Spleen (tissue), 11 donors: ENCODE measurements around the gene SSBP2. TPM values are rescaled to one million over a fixed set of nuclear protein-coding genes. Genes with fewer than 3 reads are reported as not detected.

Experiments
- DNase-seq: peaks from one replicate; pipeline ENCODE4 v3.0.0-alpha.2; 2020
- H3K27ac ChIP-seq, 8 donors: fragments of 200-600 bp; sonication (generic) in 7 of 8; 1 replicate in 4 of 8; 2 replicates in 4 of 8; pipeline versions ENCODE4 v1.5.0 to v1.8.0; 2016 to 2021; ENCODE audit warnings: inconsistent platforms in 4 of 8, mild to moderate bottlenecking in 4 of 8, moderate library complexity in 1 of 8
- H3K27me3 ChIP-seq, 7 donors: fragments of 200-600 bp; sonication (generic) in 6 of 7; replicated peaks in 1 of 7; 1 replicate in 4 of 7; 2 replicates in 3 of 7; pipeline versions ENCODE4 v1.5.0 to v1.8.0; 2016 to 2021; ENCODE audit warnings: inconsistent platforms in 3 of 7, mild to moderate bottlenecking in 1 of 7
- H3K36me3 ChIP-seq, 6 donors: fragments of 200-600 bp; sonication (generic) in 5 of 6; 1 replicate in 4 of 6; 2 replicates in 2 of 6; pipeline versions ENCODE4 v1.5.0 to v1.8.0; 2016 to 2021; ENCODE audit warnings: inconsistent platforms in 2 of 6
- H3K4me1 ChIP-seq, 6 donors: fragments of 200-600 bp; sonication (generic) in 5 of 6; 1 replicate in 3 of 6; 2 replicates in 3 of 6; pipeline versions ENCODE4 v1.5.0 to v1.8.0; 2016 to 2021; ENCODE audit warnings: inconsistent platforms in 3 of 6
- H3K4me3 ChIP-seq, 8 donors: fragments of 200-600 bp; sonication (generic) in 7 of 8; 1 replicate in 4 of 8; 2 replicates in 4 of 8; pipeline versions ENCODE4 v1.5.0 to v1.8.0; 2016 to 2021; ENCODE audit warnings: inconsistent platforms in 4 of 8, mild to moderate bottlenecking in 4 of 8, moderate library complexity in 2 of 8
- H3K9me3 ChIP-seq, 8 donors: fragments of 200-600 bp; sonication (generic) in 7 of 8; 1 replicate in 4 of 8; 2 replicates in 4 of 8; pipeline versions ENCODE4 v1.5.0 to v1.8.0; 2016 to 2021; ENCODE audit warnings: inconsistent platforms in 4 of 8
- CTCF ChIP-seq, 11 experiments: fragments of 200-600 bp in 7 of 11; fragments of 450-650 bp in 4 of 11; sonication (generic) in 4 of 11; IDR thresholded peaks in 8 of 11; conservative IDR thresholded peaks in 3 of 11; 1 replicate in 7 of 11; 2 replicates in 4 of 11; pipeline versions ENCODE4 v1.4.0 to v1.8.0; 2016 to 2021; ENCODE audit warnings: antibody characterized with exemption in 11 of 11, inconsistent platforms in 4 of 11, mild to moderate bottlenecking in 1 of 11
- POLR2A ChIP-seq, 3 donors: fragments of 450-650 bp; IDR thresholded peaks; one replicate each; pipeline ENCODE4 v1.5.1; 2017; ENCODE audit warnings: antibody characterized with exemption in 3 of 3, mild to moderate bottlenecking in 1 of 3
- POLR2AphosphoS5 ChIP-seq, 3 donors: sonication (generic); formaldehyde crosslinking; IDR thresholded peaks; one replicate each; pipeline ENCODE4 v1.5.1; 2017; ENCODE audit warnings: antibody characterized with exemption in 3 of 3
- WGBS, 5 donors: extraction: QIAGEN DNeasy Blood & Tissue Kit in 3 of 5; methylation state at CpG; one replicate each; pipeline versions ENCODE4 v1.1.5 to v1.1.7; 2013 to 2018; 5-methylcytosine and 5-hydroxymethylcytosine counted together
- intact Hi-C: fragments of 100-400 bp; cut with DNase I; formaldehyde crosslinking; loops from one replicate; pipeline ENCODE4 v1.15.0; 2023; ENCODE audit warnings: low total_unique reads
- polyA plus RNA-seq, 3 donors: library from polyadenylated mRNA; stranded (reverse); fragments of 200-250 nt; gene quantifications; one replicate each; pipeline ENCODE4 v1.2.1, GENCODE V29; 2013
- total RNA-seq, 7 donors: library from RNA; depleted of rRNA in 3 of 7; stranded (reverse); fragments of >200 nt in 3 of 7; fragmentation: NEBNext Ultra II Directional in 4 of 7; extraction: Animal tissue kit (Norgen Biotek cat#: 25700) in 4 of 7; gene quantifications; one replicate each; pipeline versions ENCODE4 v1.1.0 to v1.2.1, GENCODE V29; 2016 to 2021
- donor health status: healthy with polysubstance abuse.
- donor health status: DM: no; HTN: no; CAD: no; lungs with moderate emphysema.
- donor health status: DM: no; HTN: no; CAD: no.
- donor health status: Bipolar disorder and iron deficiency.
- donor health status: healthy.
- donor health status: DM: no; HTN: no; CAD: no.
- donor health status: DM: yes; HTN: yes; CAD: no.

Gene SSBP2
- total and polyA plus RNA-seq, 10 donors = 12.2 to 40.8 (median 29.6) TPM

DNA sequence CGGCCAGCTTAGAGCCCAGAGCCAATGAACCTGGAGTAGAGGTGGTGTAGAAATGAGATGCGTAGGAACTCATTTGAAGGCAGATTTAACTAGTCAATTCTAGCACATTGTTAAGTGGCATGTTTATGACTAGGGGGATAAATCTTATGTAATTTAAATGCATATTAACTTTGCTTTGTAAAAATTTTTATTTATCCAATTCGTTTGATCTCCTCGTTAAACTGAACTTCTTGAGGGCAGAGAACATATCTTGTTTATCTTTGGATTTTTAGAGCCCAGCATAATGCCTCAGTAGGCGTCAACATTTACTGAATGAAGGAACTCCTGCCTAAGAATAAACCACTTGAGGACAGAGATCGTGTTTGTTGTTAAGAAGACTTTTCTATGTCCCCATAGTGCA is 315.9 kb downstream of the SSBP2 start:
- 92 to 96% (median 95%) methylated on average over 6 of the region's 6 CpGs for WGBS, 5 donors
- TF ChIP-seq POLR2AphosphoS5 (IDR thresholded peaks at IDR 0.05) (no peak), POLR2A (IDR thresholded peaks at IDR 0.05) (no peak), CTCF (IDR thresholded peaks at IDR 0.05 in 8 of 11, conservative IDR thresholded peaks at IDR 0.05 in 3 of 11) (no peak)
- Histone ChIP-seq H3K27me3 (no peaks in the 10 kb centered on the region), H3K4me1 (no peaks in the 10 kb centered on the region), H3K36me3 (peaks cover 0 to 10% (median 0%) of the 10 kb centered on the region in 6 donors), H3K4me3 (no peak overlapping the region), H3K27ac (no peak overlapping the region), H3K9me3 (no peaks in the 10 kb centered on the region)
- DNase-seq = no peak
- intact Hi-C loops = no loop called here

- H3K9me3 ChIP-seq = no peaks in the 10 kb centered on the region
- TF ChIP-seq POLR2A (IDR thresholded peaks at IDR 0.05) = no peak
- H3K4me3 ChIP-seq = no peak overlapping the region
- DNase-seq = no peak
- H3K36me3 ChIP-seq = peaks cover 0 to 8% (median 0%) of the 10 kb centered on the region in 6 donors
- H3K27ac ChIP-seq = no peak overlapping the region
- H3K27me3 ChIP-seq = no peaks in the 10 kb centered on the region
- intact Hi-C loops = loop anchor here (10.0 kb wide), 2 partner anchors 405 to 735 kb away; no protein-coding TSS in a partner anchor
- peaks cover 0 to 18% (median 9%) of the 10 kb centered on the region in 6 donors for H3K4me1 ChIP-seq
These were observed 320.9 kb downstream of the SSBP2 start for GRCh38 chr5:81429985-81430384.

DNA sequence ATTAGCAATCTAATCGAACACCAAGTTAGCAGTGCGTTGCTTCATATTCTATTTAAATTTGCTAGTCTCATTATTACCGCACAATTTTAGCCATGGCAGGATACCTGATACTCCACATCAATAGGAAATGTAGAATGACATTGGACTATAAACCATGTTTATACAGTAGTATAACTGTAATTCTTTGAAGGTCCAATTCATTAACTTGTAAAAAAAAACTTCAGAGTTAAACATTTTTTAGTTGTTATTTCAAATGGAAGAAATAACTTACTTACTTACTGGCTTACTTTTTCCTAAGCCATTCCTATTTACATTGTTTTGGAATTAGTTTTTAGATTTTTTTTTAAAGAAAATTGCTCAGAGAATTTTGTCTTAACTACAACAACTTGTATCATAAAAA is 321.5 kb downstream of the SSBP2 start:
- intact Hi-C loops = loop anchor here (10.0 kb wide), 2 partner anchors 405 to 735 kb away; no protein-coding TSS in a partner anchor
- Histone ChIP-seq H3K36me3 (peaks cover 0 to 6% (median 0%) of the 10 kb centered on the region in 6 donors), H3K27me3 (no peaks in the 10 kb centered on the region), H3K4me3 (no peak overlapping the region), H3K4me1 (peaks cover 0 to 18% (median 9%) of the 10 kb centered on the region in 6 donors), H3K27ac (no peak overlapping the region), H3K9me3 (no peaks in the 10 kb centered on the region)
- TF ChIP-seq POLR2A (IDR thresholded peaks at IDR 0.05) (no peak), CTCF (IDR thresholded peaks at IDR 0.05 in 8 of 11, conservative IDR thresholded peaks at IDR 0.05 in 3 of 11) (no peak), POLR2AphosphoS5 (IDR thresholded peaks at IDR 0.05) (no peak)
- WGBS, 5 donors = 86 to 93% (median 91%) methylated on average over 3 of the region's 3 CpGs
- DNase-seq = no peak

DNA sequence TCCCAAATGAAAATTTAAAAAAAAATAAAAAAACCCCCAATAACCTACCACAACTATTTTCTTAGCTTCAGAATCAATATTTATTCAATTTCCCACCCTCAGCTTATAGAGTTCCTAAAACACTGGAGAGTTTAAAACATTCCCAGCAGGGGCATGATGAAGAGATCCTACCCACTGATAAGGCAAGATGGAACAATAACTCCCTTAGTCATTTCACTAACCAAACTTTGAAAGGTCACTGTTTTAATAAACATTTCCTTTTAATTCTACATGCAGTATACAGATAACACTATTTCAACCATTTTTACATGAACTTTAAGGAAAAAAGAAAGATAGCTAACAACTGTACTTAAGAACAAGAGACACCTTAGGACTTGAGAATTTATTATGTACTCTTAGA is 322.0 kb downstream of the SSBP2 start:
- no peak for TF ChIP-seq POLR2A (IDR thresholded peaks at IDR 0.05)
- no peak for TF ChIP-seq CTCF (IDR thresholded peaks at IDR 0.05 in 8 of 11, conservative IDR thresholded peaks at IDR 0.05 in 3 of 11)
- no peak for TF ChIP-seq POLR2AphosphoS5 (IDR thresholded peaks at IDR 0.05)
- intact Hi-C loops = loop anchor here (10.0 kb wide), 2 partner anchors 406 to 736 kb away; no protein-coding TSS in a partner anchor
- DNase-seq = no peak
- no peak overlapping the region for H3K4me3 ChIP-seq
- no peaks in the 10 kb centered on the region for H3K9me3 ChIP-seq
- peaks cover 0 to 18% (median 9%) of the 10 kb centered on the region in 6 donors for H3K4me1 ChIP-seq
- H3K27me3 ChIP-seq = no peaks in the 10 kb centered on the region
- no peak overlapping the region for H3K27ac ChIP-seq
- H3K36me3 ChIP-seq = peaks cover 0 to 6% (median 0%) of the 10 kb centered on the region in 6 donors

DNA sequence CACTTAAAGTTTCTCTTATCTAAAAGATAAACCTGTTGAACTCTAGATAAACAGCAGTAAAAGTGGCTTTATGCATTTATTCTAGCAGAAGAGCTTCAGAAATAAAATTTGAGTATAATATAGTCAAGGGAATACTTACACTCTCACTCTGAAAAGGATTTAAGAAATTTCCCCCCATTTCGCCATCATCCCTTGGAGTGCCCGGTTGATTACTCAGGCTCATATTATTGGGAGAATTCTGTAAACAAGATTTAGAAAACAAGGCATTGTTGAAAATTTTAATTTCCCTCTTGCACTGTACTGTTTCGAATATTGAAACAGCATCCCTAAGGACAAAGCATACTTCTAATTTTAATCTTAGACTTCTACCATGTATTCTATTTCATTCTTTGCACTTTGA is 322.5 kb downstream of the SSBP2 start:
- Histone ChIP-seq H3K9me3 (no peaks in the 10 kb centered on the region), H3K36me3 (peaks cover 0 to 6% (median 0%) of the 10 kb centered on the region in 6 donors), H3K27me3 (no peaks in the 10 kb centered on the region), H3K27ac (no peak overlapping the region), H3K4me3 (no peak overlapping the region), H3K4me1 (peaks cover 0 to 18% (median 9%) of the 10 kb centered on the region in 6 donors)
- WGBS, 5 donors = 63 to 97% (median 90%) methylated on average over 3 of the region's 3 CpGs
- intact Hi-C loops = loop anchor here (10.0 kb wide), 2 partner anchors 406 to 736 kb away; no protein-coding TSS in a partner anchor
- no peak for DNase-seq
- TF ChIP-seq POLR2A (IDR thresholded peaks at IDR 0.05) = no peak
